ENCODE data around the gene CATSPERZ.

The CATSPERZ gene

DNA sequence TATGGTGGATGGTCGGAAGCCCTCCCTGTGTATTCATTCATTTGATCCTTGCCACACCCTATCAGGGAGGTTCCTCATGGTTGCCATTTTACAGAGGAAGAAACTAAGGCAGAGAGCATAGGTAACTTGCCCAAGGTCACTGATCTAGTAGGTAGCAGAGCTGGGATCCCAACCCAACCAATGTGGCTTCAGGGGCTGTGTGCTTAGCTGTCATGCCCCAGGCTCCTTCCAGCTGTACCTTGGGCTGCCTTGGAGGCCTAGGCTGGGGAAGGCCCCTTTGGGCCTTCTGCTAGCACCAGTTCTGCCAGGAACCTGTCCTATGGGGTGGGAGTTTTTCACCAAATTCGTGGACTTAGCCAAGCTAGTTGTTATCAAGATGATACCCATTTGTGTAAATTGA is 24.3 kb upstream of the CATSPERZ start:
- DNase-seq (ENCODE audit: extremely low spot score) = no peak
- POLR2A ChIA-PET = no interaction called here
- CTCF ChIA-PET = interaction anchor here (0.9 to 15.3 kb wide), 3 partner anchors 25 to 57 kb away, joined by 3 to 164 read pairs (median 3); partner anchors contain the start of genes CATSPERZ, ESRRA and PLCB3

DNA sequence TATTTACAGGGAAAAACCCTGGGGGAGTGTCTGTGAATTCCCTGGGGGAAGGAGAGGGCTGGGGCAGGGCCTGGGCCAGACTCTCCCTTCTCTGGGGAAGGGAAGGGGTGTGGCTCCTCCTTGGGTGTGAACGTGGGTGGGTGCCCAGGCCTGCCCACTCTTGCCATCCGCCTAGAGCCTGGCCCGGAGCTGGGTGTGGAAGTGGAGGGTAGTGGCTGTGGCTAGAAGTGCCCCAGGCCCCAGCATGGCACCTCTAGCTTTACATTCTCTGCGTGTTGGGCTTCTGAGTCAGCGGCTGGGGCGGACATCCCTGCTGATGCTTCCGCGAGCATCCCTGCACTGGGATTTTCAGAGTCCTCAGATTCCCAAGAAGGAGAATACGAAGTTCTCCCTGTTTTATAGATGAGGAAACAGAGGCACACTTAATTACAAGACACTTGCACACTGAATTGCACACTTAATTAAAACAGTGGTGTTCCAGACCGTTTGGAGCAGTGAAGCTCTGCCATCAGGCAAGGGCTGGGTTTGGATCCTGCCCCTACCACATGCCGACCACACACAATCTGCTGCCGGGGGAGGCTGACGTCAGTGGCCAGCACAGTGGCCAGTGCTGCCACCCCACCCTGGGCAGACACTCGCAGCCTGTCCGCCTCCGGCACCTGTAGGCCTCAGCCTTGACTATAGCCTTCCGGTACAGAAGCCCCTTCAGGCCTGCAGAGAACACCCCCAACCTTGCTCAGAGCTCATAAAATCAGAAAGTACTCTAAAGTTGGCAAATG is 23.3 kb upstream of the CATSPERZ start:
- CTCF ChIA-PET = interaction anchor here (15.3 kb wide), 1 partner anchor 26 kb away, joined by 164 read pairs; the partner anchor contains the start of genes CATSPERZ and ESRRA
- TF ChIP-seq, protein P1, sequence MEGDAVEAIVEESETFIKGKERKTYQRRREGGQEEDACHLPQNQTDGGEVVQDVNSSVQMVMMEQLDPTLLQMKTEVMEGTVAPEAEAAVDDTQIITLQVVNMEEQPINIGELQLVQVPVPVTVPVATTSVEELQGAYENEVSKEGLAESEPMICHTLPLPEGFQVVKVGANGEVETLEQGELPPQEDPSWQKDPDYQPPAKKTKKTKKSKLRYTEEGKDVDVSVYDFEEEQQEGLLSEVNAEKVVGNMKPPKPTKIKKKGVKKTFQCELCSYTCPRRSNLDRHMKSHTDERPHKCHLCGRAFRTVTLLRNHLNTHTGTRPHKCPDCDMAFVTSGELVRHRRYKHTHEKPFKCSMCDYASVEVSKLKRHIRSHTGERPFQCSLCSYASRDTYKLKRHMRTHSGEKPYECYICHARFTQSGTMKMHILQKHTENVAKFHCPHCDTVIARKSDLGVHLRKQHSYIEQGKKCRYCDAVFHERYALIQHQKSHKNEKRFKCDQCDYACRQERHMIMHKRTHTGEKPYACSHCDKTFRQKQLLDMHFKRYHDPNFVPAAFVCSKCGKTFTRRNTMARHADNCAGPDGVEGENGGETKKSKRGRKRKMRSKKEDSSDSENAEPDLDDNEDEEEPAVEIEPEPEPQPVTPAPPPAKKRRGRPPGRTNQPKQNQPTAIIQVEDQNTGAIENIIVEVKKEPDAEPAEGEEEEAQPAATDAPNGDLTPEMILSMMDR (IDR thresholded peaks at IDR 0.05; ENCODE audit: control extremely low read depth, extremely low read depth, low read depth, missing control alignments) = no peak
- POLR2A ChIA-PET = no interaction called here
- no peak for DNase-seq (ENCODE audit: extremely low spot score)

More for the DNA sequence above, 24.3 kb upstream of the CATSPERZ start:
- TF ChIP-seq, protein P1 (IDR thresholded peaks at IDR 0.05; ENCODE audit: control extremely low read depth, extremely low read depth, low read depth, missing control alignments) = no peak

DNA sequence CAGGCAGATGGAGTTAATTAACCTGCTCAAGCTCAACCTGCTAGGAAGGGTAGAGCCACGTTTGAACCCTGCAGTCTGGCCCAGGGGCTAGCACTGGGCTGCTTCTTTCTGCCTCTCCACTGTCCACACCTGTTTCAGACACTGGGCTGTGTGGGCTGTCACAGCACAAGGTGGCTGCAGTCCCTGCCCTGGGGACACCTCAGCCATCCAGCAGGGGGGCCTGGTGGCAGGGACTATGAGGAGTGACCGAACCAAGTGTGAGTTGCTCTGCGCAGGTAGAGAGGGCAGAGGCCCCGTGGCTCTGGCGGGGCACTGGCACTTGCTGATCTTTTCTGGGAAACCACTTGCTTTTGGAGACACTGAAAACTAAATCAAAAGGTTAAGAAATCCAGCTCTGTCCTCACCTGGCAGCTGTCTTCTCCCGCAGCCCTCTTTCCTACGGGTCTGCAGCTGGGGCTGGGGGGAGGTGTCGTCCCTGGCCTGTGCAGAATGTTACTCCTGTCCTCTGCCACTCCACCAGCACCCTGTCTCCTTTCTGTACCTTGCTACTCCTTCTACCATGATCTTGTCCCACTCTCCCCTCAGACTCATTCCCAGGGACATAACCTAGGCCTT is 21.5 kb upstream of the CATSPERZ start:
- DNase-seq (ENCODE audit: extremely low spot score) = no peak
- TF ChIP-seq, protein P1 (IDR thresholded peaks at IDR 0.05; ENCODE audit: control extremely low read depth, extremely low read depth, low read depth, missing control alignments) = no peak
- ChIA-PET CTCF (interaction anchor here (2.0 to 15.3 kb wide), 2 partner anchors 24 to 29 kb away, joined by 7 to 164 read pairs; partner anchors contain the start of genes CATSPERZ and ESRRA), POLR2A (no interaction called here)

GRCh38 chr11:64281957-64282770 is 18.0 kb upstream of the CATSPERZ start:
- TF ChIP-seq, protein P1 (IDR thresholded peaks at IDR 0.05; ENCODE audit: control extremely low read depth, extremely low read depth, low read depth, missing control alignments) = no peak
- no peak for DNase-seq (ENCODE audit: extremely low spot score)
- POLR2A ChIA-PET = no interaction called here
- CTCF ChIA-PET = interaction anchor here (5.2 to 14.3 kb wide), 2 partner anchors 10 to 21 kb away, joined by 21 to 186 read pairs; partner anchors contain the start of genes CATSPERZ and ESRRA

GRCh38 chr11:64283092-64283491 is 17.1 kb upstream of the CATSPERZ start:
- POLR2A ChIA-PET = interaction anchor here (2.7 kb wide), 1 partner anchor 11 kb away, joined by 11 read pairs; no protein-coding TSS in a partner anchor

More at GRCh38 chr11:64283092-64283491, 17.1 kb upstream of the CATSPERZ start:
- CTCF ChIA-PET = interaction anchor here (0.7 to 14.3 kb wide), 3 partner anchors 11 to 33 kb away, joined by 3 to 186 read pairs (median 21); partner anchors contain the start of genes CATSPERZ and ESRRA
- TF ChIP-seq, protein P1 (IDR thresholded peaks at IDR 0.05; ENCODE audit: control extremely low read depth, extremely low read depth, low read depth, missing control alignments) = no peak
- no peak for DNase-seq (ENCODE audit: extremely low spot score)
